ENCODE results near the gene RAD51B. TPM values are rescaled to one million over a fixed set of nuclear protein-coding genes. Genes with fewer than 3 reads are reported as not detected.

Gene RAD51B
- total RNA-seq, 1 experiment from 2014 or later, result 14.2 TPM

DNA sequence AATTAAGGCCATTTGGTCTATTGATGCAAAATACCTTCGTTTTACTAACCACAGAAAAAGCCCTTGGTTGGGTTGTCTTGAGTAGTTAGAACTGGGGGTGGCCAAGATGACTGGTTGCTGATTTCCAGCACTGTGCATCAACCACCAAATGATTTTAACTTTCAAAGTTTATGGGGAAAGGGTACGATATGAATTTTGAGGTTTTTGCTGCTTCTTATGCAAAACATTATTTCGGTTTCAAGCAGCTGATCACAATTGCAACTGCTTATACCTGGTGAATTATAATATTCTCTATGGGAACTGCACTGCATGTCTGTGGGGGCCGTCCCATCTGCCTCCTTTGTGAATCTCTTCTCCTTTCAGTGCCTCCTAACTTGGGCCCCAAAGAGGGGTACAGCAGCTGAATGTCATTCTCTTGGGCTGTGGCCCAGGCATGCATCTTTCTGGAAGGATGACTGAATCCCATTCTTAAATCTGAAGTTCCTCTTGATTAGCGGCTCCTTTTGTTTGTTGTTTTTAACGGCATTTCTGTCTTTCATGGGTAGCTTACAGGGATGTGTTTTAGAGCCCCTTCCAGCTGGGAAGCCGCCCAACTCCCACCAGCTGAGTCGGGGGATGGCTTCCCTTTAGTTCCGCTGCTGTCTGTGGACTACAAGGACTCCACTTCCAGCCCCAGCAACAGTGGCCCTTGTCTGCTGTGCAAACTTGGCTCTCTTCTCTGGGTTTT, 493.5 kb downstream of the RAD51B start:
- Mint-ChIP-seq H3K36me3 (no peaks in the 10 kb centered on the region), H3K4me1 (peaks cover 31% of the 10 kb centered on the region), H3K9me3 (peaks cover 4% of the 10 kb centered on the region; the same call in 1 of the 2 replicates), H3K27ac (no peak overlapping the region), H3K4me3 (no peak overlapping the region), H3K27me3 (ENCODE audit: low read depth) (no peaks in the 10 kb centered on the region)
- CTCF ChIA-PET, result interaction anchor here (0.7 to 1.0 kb wide), 4 partner anchors 15 to 551 kb away, joined by 3 to 4 read pairs (median 4); no protein-coding TSS in a partner anchor
- POLR2A ChIA-PET, result no interaction called here
- ATAC-seq, result no peak; the same call in 1 of the 2 replicates
- TF ChIP-seq GRHL2 (CRISPR knock-in tag; IDR thresholded peaks at IDR 0.05; ENCODE audit: insufficient replicate concordance, severe bottlenecking) (no peak), SOX15 (CRISPR knock-in tag; IDR thresholded peaks at IDR 0.05) (no peak)
- TF ChIP-seq, protein P1, sequence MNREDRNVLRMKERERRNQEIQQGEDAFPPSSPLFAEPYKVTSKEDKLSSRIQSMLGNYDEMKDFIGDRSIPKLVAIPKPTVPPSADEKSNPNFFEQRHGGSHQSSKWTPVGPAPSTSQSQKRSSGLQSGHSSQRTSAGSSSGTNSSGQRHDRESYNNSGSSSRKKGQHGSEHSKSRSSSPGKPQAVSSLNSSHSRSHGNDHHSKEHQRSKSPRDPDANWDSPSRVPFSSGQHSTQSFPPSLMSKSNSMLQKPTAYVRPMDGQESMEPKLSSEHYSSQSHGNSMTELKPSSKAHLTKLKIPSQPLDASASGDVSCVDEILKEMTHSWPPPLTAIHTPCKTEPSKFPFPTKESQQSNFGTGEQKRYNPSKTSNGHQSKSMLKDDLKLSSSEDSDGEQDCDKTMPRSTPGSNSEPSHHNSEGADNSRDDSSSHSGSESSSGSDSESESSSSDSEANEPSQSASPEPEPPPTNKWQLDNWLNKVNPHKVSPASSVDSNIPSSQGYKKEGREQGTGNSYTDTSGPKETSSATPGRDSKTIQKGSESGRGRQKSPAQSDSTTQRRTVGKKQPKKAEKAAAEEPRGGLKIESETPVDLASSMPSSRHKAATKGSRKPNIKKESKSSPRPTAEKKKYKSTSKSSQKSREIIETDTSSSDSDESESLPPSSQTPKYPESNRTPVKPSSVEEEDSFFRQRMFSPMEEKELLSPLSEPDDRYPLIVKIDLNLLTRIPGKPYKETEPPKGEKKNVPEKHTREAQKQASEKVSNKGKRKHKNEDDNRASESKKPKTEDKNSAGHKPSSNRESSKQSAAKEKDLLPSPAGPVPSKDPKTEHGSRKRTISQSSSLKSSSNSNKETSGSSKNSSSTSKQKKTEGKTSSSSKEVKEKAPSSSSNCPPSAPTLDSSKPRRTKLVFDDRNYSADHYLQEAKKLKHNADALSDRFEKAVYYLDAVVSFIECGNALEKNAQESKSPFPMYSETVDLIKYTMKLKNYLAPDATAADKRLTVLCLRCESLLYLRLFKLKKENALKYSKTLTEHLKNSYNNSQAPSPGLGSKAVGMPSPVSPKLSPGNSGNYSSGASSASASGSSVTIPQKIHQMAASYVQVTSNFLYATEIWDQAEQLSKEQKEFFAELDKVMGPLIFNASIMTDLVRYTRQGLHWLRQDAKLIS (CRISPR knock-in tag; IDR thresholded peaks at IDR 0.05; ENCODE audit: borderline replicate concordance), result no peak
- TF ChIP-seq, protein P2, sequence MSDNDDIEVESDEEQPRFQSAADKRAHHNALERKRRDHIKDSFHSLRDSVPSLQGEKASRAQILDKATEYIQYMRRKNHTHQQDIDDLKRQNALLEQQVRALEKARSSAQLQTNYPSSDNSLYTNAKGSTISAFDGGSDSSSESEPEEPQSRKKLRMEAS (CRISPR knock-in tag; IDR thresholded peaks at IDR 0.05), result no peak
- no peak for DNase-seq (ENCODE audit: low spot score)

DNA sequence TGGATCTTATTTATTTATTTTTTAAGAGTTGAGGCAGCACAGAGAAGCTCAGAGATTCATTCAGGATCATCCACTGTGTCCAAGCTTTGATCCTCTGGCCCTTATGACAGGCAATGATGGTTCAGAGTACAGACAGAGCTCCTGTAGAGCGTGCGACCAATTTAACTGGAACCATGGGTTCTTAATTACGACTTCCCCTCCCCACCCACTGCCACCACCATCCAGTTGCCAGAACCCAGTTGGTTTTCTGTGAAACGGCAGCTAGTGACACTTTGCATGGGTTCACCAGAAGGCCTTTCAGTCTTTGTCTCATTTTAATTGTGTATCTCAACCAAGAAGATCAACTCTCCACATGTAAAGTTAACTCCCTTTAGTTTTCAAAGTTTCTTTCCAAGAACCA, 495.1 kb downstream of the RAD51B start:
- POLR2A ChIA-PET, result no interaction called here
- Mint-ChIP-seq H3K4me3 (no peak overlapping the region), H3K27me3 (ENCODE audit: low read depth) (no peaks in the 10 kb centered on the region), H3K4me1 (peaks cover 36% of the 10 kb centered on the region), H3K36me3 (no peaks in the 10 kb centered on the region), H3K9me3 (peaks cover 4% of the 10 kb centered on the region; the same call in 1 of the 2 replicates), H3K27ac (no peak overlapping the region)
- no peak for ATAC-seq
- CTCF ChIA-PET, result no interaction called here
- no peak for DNase-seq (ENCODE audit: low spot score)
- TF ChIP-seq, protein P1 (CRISPR knock-in tag; IDR thresholded peaks at IDR 0.05; ENCODE audit: borderline replicate concordance), result no peak
- TF ChIP-seq TEAD1 (CRISPR knock-in tag; IDR thresholded peaks at IDR 0.05) (no peak), ZNF317 (CRISPR knock-in tag; IDR thresholded peaks at IDR 0.05; ENCODE audit: borderline replicate concordance, low read depth) (no peak), CREM (CRISPR knock-in tag; IDR thresholded peaks at IDR 0.05) (no peak), GRHL2 (CRISPR knock-in tag; IDR thresholded peaks at IDR 0.05; ENCODE audit: insufficient replicate concordance, severe bottlenecking) (no peak), NR3C1 (CRISPR knock-in tag; conservative IDR thresholded peaks at IDR 0.05; ENCODE audit: low read depth) (no peak)
- TF ChIP-seq, protein P3, sequence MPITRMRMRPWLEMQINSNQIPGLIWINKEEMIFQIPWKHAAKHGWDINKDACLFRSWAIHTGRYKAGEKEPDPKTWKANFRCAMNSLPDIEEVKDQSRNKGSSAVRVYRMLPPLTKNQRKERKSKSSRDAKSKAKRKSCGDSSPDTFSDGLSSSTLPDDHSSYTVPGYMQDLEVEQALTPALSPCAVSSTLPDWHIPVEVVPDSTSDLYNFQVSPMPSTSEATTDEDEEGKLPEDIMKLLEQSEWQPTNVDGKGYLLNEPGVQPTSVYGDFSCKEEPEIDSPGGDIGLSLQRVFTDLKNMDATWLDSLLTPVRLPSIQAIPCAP (CRISPR knock-in tag; IDR thresholded peaks at IDR 0.05), result no peak
- TF ChIP-seq, protein P4, sequence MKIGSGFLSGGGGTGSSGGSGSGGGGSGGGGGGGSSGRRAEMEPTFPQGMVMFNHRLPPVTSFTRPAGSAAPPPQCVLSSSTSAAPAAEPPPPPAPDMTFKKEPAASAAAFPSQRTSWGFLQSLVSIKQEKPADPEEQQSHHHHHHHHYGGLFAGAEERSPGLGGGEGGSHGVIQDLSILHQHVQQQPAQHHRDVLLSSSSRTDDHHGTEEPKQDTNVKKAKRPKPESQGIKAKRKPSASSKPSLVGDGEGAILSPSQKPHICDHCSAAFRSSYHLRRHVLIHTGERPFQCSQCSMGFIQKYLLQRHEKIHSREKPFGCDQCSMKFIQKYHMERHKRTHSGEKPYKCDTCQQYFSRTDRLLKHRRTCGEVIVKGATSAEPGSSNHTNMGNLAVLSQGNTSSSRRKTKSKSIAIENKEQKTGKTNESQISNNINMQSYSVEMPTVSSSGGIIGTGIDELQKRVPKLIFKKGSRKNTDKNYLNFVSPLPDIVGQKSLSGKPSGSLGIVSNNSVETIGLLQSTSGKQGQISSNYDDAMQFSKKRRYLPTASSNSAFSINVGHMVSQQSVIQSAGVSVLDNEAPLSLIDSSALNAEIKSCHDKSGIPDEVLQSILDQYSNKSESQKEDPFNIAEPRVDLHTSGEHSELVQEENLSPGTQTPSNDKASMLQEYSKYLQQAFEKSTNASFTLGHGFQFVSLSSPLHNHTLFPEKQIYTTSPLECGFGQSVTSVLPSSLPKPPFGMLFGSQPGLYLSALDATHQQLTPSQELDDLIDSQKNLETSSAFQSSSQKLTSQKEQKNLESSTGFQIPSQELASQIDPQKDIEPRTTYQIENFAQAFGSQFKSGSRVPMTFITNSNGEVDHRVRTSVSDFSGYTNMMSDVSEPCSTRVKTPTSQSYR (CRISPR knock-in tag; IDR thresholded peaks at IDR 0.05), result no peak
- TF ChIP-seq, protein P5, sequence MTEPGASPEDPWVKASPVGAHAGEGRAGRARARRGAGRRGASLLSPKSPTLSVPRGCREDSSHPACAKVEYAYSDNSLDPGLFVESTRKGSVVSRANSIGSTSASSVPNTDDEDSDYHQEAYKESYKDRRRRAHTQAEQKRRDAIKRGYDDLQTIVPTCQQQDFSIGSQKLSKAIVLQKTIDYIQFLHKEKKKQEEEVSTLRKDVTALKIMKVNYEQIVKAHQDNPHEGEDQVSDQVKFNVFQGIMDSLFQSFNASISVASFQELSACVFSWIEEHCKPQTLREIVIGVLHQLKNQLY (CRISPR knock-in tag; IDR thresholded peaks at IDR 0.05), result no peak
- TF ChIP-seq, protein P6, sequence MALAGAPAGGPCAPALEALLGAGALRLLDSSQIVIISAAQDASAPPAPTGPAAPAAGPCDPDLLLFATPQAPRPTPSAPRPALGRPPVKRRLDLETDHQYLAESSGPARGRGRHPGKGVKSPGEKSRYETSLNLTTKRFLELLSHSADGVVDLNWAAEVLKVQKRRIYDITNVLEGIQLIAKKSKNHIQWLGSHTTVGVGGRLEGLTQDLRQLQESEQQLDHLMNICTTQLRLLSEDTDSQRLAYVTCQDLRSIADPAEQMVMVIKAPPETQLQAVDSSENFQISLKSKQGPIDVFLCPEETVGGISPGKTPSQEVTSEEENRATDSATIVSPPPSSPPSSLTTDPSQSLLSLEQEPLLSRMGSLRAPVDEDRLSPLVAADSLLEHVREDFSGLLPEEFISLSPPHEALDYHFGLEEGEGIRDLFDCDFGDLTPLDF (CRISPR knock-in tag; IDR thresholded peaks at IDR 0.05), result no peak
- TF ChIP-seq, protein P7, sequence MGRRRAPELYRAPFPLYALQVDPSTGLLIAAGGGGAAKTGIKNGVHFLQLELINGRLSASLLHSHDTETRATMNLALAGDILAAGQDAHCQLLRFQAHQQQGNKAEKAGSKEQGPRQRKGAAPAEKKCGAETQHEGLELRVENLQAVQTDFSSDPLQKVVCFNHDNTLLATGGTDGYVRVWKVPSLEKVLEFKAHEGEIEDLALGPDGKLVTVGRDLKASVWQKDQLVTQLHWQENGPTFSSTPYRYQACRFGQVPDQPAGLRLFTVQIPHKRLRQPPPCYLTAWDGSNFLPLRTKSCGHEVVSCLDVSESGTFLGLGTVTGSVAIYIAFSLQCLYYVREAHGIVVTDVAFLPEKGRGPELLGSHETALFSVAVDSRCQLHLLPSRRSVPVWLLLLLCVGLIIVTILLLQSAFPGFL (CRISPR knock-in tag; IDR thresholded peaks at IDR 0.05; ENCODE audit: borderline replicate concordance), result no peak
- TF ChIP-seq, protein P8, sequence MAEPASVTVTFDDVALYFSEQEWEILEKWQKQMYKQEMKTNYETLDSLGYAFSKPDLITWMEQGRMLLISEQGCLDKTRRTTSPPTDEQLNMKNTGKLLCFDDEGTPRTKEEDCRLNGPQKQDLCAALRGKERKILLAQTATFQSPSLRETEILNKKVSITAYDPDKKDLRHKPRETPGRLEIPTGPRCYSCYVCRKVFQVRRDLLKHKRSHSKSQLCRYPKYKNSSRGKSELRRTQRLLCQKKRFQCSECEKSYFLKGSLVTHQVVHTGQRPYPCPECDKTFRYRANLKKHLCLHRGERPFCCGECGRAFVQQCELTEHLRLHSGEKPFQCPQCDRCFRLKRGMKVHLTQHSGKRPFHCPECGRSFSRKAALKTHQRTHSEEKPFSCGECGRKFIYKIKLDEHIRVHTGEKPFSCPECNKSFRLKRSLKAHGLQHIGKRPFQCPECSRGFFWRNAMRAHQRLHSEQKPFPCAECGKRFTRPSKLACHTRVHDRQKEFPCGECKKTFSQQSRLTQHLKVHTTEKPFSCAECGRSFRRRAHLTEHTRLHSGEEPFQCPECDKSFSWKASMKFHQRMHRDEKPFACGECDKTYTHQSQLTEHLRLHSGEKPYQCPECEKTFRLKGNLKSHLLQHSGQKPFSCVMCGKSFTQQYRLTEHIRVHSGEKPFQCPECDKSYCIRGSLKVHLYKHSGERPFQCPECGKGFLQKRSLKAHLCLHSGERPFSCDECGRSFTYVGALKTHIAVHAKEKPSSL (CRISPR knock-in tag; conservative IDR thresholded peaks at IDR 0.05), result no peak
